Activated effector memory CD4-positive, alpha-beta T cell treated with anti-CD3 and anti-CD28 coated beads, Interleukin-2, amount 50 U/mL, for 16 hours (primary cell): ENCODE measurements around the gene RNU1-1.
"Not testable (repeated sequence)": the region's sequence is repeated elsewhere in the genome, so short reads cannot be mapped to it uniquely, and the experiment has no call there.

Experiments used
- DNase-seq: peaks from one replicate; pipeline ENCODE4 v3.0.0-alpha.2; 2020

RNU1-1 gene

GRCh38 chr1:16514107-16515055 is at the start of gene RNU1-1:
RNU1-1 (minus strand) TSS chr1:16514285.
- peak; percentile 90 for DNase-seq

- not testable (repeated sequence) for DNase-seq
Observed at GRCh38 chr1:16561035-16561434, 47.0 kb upstream of the RNU1-1 start.

DNA sequence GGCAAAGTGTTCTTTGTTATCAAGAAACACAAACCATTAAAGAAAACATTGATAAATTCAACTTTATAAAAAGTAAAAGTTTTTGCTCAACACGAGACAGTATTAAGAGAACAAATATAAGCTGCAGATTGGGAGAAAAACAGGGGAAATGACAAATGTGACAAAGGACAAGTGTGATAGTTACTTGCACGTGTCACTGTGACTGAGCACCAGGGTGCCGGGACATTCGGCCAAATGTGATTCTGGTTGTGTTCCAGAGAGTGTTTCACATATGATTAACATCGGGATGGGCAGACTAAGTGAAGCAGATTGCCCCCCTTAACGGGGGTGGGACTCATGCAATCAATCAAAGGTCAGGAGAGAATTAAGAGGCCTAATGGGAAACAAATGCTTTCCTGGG is 46.4 kb upstream of the RNU1-1 start:
- not testable (repeated sequence) for DNase-seq

DNA sequence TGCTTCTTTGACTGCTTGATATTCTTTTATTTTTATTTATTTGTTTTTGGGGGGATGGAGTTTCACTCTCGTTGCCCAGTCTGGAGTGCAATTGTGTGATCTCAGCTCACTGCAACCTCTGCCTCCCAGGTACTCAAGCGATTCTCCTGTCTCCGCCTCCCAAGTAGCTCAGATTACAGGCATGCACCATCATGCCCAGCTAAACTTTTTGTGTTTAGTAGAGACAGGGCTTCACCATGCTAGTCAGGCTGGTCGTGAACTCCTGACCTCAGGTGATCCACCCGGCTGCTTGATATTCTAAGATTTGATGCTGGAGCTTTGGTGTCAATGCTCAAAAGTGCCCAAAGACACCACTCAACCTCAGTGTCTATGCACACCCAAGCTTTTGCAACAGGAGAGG is 45.6 kb upstream of the RNU1-1 start:
- DNase-seq: not testable (repeated sequence)

DNA sequence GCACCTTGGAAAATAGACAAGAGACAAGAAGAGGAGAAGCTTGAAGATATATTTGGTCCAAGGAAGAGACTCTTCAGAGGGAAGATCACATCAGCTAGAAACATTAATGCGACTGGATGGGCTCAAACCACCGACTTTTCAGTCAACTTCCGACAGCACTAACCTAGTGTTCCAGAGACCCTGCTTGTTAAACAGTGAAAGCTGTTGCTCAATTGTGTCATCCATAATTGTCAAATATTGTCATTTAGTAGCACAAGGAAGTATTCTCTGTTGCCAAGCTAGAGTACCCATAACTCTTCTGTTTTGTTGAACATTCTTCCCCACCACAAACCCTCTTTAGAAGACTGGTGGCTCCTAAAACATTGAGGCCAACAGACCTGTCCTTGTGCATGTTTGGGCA is 42.9 kb upstream of the RNU1-1 start:
- not testable (repeated sequence) for DNase-seq

DNA sequence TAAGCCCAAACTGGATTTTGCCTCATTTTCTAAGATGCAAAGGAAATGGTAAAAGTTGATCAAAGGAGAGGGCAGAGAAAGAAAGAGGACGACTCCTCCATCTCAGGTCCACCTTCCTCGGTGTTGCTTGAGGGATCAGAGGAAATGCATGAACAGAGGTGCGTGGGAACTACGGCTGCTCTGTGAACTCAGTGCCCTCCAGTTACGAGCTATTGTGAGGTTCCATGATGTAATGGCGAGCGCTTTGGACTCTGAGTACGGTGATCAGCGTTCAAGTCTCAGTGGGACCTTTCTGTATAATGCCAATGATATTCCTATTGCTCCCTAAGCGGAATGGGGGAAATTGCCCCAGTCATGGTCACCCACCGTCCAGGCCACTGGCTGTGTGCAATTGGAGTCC is 39.2 kb upstream of the RNU1-1 start:
- not testable (repeated sequence) for DNase-seq

DNA sequence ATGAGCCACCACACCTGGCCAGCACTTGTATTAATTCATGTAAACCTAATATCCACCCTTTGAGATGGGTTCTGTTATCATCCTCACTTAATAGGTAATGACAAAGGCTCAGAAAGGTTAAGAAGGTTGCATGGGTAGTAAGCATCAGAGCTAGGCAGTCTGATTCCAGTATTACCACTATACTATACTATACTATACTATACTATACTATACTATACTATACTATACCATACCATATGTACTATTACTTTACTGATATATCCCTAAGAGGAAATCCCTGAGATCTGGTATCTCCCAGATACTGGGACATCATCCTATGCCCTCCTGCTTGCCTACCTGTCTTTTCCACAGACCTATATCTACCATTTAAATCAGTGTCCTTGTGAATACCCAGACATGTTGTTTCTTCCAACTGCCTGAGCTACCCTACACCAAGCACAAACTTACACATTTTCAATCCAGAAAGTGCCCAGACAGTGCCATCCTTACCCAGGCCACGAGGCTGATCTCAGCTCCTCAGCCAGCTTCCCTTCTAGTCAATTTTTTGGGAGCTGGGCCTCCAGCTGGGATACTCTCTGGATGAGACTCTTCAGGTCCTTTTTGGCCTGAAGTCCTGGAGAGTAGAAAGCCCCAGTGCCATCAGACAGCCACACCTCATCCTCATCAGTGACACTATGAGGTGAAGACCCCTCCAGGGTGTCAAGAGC is 36.3 kb upstream of the RNU1-1 start:
- not testable (repeated sequence) for DNase-seq

- not testable (repeated sequence) for DNase-seq
Observed at GRCh38 chr1:16549545-16549944, 35.5 kb upstream of the RNU1-1 start.

GRCh38 chr1:16547502-16548241 is 33.6 kb upstream of the RNU1-1 start:
- not testable (repeated sequence) for DNase-seq

DNA sequence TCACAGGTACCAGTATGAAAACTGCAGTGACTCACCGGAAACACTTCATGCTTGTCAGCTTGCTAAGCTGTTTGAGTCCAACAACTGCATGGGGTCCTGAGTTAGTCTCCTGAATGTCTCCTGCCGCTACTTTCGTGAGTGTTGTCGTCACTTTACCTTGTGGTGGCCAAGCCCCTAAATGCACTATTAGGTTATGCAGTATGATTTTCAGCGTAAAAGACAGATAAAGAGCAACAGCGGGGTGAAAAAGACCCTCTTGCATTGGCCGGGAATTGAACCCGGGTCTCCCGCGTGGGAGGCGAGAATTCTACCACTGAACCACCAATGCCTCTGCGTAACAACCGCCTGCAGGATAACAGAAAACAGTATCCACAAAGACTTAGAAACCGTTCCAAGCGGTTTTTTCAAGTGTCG is 31.6 kb upstream of the RNU1-1 start:
- not testable (repeated sequence) for DNase-seq

- DNase-seq: not testable (repeated sequence)
Observed at GRCh38 chr1:16540421-16540893, 26.4 kb upstream of the RNU1-1 start.

GRCh38 chr1:16537528-16537927 is 23.4 kb upstream of the RNU1-1 start:
- DNase-seq: not testable (repeated sequence)

DNA sequence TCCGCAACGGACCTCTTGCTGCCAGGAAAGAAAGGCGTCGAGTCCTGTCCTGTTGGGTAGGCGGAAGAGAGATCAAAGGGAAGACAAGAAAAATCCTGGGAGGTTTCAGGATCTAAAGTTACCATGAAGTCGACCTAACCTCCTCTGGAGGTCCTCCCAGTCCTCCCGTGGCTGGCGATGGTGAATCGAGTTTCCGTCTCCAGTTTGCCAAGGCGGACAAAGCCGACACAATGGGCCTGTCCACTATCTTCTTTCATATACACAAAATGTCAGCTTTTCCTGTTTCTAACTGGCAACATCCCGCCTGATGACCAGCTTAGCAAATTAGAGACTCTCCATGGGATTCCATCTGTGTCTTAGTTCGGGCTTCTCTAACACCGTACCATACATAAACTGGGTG is 22.7 kb upstream of the RNU1-1 start:
- DNase-seq: not testable (repeated sequence)

- not testable (repeated sequence) for DNase-seq
Observed at GRCh38 chr1:16535898-16536297, 21.8 kb upstream of the RNU1-1 start.

- DNase-seq: not testable (repeated sequence)
Observed at GRCh38 chr1:16535487-16535886, 21.4 kb upstream of the RNU1-1 start.

GRCh38 chr1:16534829-16535456 is 20.9 kb upstream of the RNU1-1 start:
- not testable (repeated sequence) for DNase-seq

- not testable (repeated sequence) for DNase-seq
Observed at GRCh38 chr1:16534239-16534828, 20.2 kb upstream of the RNU1-1 start.

- DNase-seq: not testable (repeated sequence)
Observed at GRCh38 chr1:16532235-16532991, 18.3 kb upstream of the RNU1-1 start.

DNA sequence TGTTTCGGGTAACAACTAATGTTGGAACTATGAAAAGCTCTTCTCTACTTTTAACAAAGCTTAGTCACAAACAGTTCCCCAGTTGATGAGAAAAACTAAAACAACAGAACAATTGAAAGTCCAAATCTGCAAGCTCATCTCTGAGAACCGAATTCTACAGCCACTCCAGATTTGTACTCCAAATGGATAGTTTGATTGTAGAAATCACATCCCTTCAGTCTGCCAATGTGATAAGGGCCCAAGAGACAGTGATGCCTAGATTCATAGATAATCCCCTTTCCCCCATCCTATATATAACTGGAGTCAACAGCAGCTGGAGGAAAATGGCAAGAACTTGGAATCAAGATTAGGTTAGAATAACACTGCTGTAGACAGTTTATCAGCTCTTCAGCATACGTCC is 14.3 kb upstream of the RNU1-1 start:
- not testable (repeated sequence) for DNase-seq

DNA sequence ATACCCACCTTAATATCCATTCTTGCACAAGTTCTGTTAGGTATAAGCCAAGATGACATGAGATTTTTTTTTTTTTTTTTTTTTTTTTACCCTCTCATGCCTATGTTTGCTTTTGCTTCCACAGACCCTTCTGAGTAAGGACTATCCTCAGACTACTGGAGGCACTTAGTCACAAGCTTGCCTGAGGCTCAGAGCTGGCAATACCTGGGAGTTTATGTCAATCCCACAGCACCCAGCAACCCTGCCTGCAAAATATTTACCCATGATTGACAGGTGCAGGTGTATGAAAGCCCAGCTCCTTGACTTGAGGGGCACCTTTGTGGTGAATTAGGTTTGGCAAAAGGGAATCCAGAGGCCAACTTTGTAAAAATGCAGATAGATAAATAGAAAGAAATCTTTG is 11.7 kb upstream of the RNU1-1 start:
- DNase-seq: not testable (repeated sequence)

- DNase-seq: not testable (repeated sequence)
Observed at GRCh38 chr1:16521679-16522078, 7.6 kb upstream of the RNU1-1 start.
